Articular chondrocyte of knee joint (primary cell): ENCODE measurements around the gene NEB. TPM values are rescaled to one million over a fixed set of nuclear protein-coding genes. Genes with fewer than 3 reads are reported as not detected.

ENCODE experiments used
- total RNA-seq: library from RNA; depleted of rRNA; stranded (reverse); fragments of >200 nt; gene quantifications from 2 replicates; pipeline ENCODE4 v1.2.3, GENCODE V29; 2012

NEB gene
- total RNA-seq = 0.78 and 3.4 TPM in 2 replicates

GRCh38 chr2:151733771-151734672 is at the start of gene NEB:
Gene NEB, minus strand, starts transcription at chr2:151734476. Its CDS starts 1,320 bp downstream, at chr2:151733156.

Other genes with a start within 250 kb of the NEB start
- 63.1 and 65.5 TPM in 2 replicates for gene ARL5A, start 93.9 kb upstream of the NEB start, total RNA-seq